ENCODE measurements around the gene WT1. TPM values are rescaled to one million over a fixed set of nuclear protein-coding genes. Genes with fewer than 3 reads are reported as not detected.
A peak's percentile ranks its signal among the peaks of the same experiment; 100 is the strongest.

The WT1 gene
- total RNA-seq, 1 donor from 2014 or later = 122 TPM

GRCh38 chr11:32434356-32435151 lies 785 bp downstream of the WT1 start:
- peak in 1 of 2 experiments; percentile 51 for DNase-seq (ENCODE audit: low spot score in 2 of 2, unreplicated experiment in 2 of 2)
- Mint-ChIP-seq H3K4me3 (peak overlapping the region; percentile 96), H3K36me3 (peaks cover 15% of the 10 kb centered on the region), H3K9me3 (no peaks in the 10 kb centered on the region), H3K27ac (peak overlapping the region; percentile 95), H3K4me1 (peaks cover 70% of the 10 kb centered on the region), H3K27me3 (ENCODE audit: low read depth) (peaks cover 89% of the 10 kb centered on the region)
- TF ChIP-seq, protein P1, sequence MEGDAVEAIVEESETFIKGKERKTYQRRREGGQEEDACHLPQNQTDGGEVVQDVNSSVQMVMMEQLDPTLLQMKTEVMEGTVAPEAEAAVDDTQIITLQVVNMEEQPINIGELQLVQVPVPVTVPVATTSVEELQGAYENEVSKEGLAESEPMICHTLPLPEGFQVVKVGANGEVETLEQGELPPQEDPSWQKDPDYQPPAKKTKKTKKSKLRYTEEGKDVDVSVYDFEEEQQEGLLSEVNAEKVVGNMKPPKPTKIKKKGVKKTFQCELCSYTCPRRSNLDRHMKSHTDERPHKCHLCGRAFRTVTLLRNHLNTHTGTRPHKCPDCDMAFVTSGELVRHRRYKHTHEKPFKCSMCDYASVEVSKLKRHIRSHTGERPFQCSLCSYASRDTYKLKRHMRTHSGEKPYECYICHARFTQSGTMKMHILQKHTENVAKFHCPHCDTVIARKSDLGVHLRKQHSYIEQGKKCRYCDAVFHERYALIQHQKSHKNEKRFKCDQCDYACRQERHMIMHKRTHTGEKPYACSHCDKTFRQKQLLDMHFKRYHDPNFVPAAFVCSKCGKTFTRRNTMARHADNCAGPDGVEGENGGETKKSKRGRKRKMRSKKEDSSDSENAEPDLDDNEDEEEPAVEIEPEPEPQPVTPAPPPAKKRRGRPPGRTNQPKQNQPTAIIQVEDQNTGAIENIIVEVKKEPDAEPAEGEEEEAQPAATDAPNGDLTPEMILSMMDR (IDR thresholded peaks at IDR 0.05; ENCODE audit: unreplicated experiment) = no peak

DNA sequence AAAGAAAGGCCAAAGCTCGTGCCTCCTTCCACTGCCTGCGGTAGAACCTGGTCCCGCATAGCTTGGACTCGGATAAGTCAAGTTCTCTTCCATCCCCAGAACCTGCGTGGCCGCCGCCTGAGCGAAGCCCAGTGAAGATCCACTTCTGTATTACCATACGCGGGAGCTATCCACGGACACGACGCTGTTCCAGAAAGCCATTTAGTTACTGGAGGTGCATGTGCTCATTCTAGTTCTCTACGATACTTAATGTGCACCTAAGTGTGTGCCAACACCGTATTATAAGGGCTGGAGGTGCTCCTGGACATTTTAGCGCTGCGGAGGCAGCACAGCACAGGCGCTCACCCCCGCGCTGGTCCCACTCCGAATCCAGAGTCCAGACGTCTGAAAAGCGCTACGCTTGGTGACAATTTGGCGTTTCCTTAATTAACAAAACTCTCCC lies 1.4 kb downstream of the WT1 start:
- H3K4me3 Mint-ChIP-seq = peak overlapping the region; percentile 96
- peak overlapping the region; percentile 95 for H3K27ac Mint-ChIP-seq
- peaks cover 89% of the 10 kb centered on the region for H3K27me3 Mint-ChIP-seq (ENCODE audit: low read depth)
- no peak for DNase-seq (ENCODE audit: low spot score in 2 of 2, unreplicated experiment in 2 of 2)
- H3K9me3 Mint-ChIP-seq = no peaks in the 10 kb centered on the region
- H3K4me1 Mint-ChIP-seq = peaks cover 72% of the 10 kb centered on the region
- H3K36me3 Mint-ChIP-seq = peaks cover 15% of the 10 kb centered on the region
- TF ChIP-seq, protein P1 (IDR thresholded peaks at IDR 0.05; ENCODE audit: unreplicated experiment) = no peak

GRCh38 chr11:32433101-32433913 lies 2.0 kb downstream of the WT1 start:
- DNase-seq (ENCODE audit: low spot score in 2 of 2, unreplicated experiment in 2 of 2) = no peak
- peak overlapping the region; percentile 96 for H3K4me3 Mint-ChIP-seq
- peaks cover 15% of the 10 kb centered on the region for H3K36me3 Mint-ChIP-seq
- peak overlapping the region; percentile 95 for H3K27ac Mint-ChIP-seq
- peaks cover 89% of the 10 kb centered on the region for H3K27me3 Mint-ChIP-seq (ENCODE audit: low read depth)
- H3K4me1 Mint-ChIP-seq = peaks cover 72% of the 10 kb centered on the region
- H3K9me3 Mint-ChIP-seq = no peaks in the 10 kb centered on the region
- TF ChIP-seq, protein P1 (IDR thresholded peaks at IDR 0.05; ENCODE audit: unreplicated experiment) = no peak

DNA sequence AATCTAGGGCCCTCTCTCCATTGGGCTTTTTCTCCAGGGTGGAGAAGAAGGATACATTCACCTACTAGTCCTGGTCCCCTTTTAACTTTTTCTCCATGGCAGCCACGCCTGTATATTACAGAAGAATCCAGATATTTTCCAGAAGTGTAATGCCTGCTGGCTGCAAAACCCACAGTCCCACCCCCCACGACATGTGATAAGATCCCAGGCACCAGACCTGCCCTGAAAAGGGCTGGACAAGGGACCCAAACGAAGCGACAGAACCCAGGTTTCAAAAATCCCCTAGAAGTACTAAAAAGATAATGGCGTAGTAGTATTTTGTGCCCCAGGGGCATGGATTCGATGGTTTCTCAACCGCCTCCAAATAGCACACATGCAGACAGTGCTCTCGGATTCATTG lies 2.8 kb downstream of the WT1 start:
- Mint-ChIP-seq H3K27ac (peak overlapping the region; percentile 95), H3K9me3 (no peaks in the 10 kb centered on the region), H3K27me3 (ENCODE audit: low read depth) (peaks cover 89% of the 10 kb centered on the region), H3K4me1 (peaks cover 72% of the 10 kb centered on the region), H3K36me3 (peaks cover 15% of the 10 kb centered on the region), H3K4me3 (peak overlapping the region; percentile 96)
- DNase-seq (ENCODE audit: low spot score in 2 of 2, unreplicated experiment in 2 of 2) = no peak
- TF ChIP-seq, protein P1 (IDR thresholded peaks at IDR 0.05; ENCODE audit: unreplicated experiment) = no peak

- Mint-ChIP-seq H3K4me3 (peak overlapping the region; percentile 96), H3K27me3 (ENCODE audit: low read depth) (peaks cover 91% of the 10 kb centered on the region), H3K27ac (peak overlapping the region; percentile 92), H3K36me3 (peaks cover 15% of the 10 kb centered on the region), H3K4me1 (peaks cover 80% of the 10 kb centered on the region), H3K9me3 (no peaks in the 10 kb centered on the region)
- DNase-seq (ENCODE audit: low spot score in 2 of 2, unreplicated experiment in 2 of 2) = peak in 1 of 2 experiments; percentile 49
- TF ChIP-seq, protein P1 (IDR thresholded peaks at IDR 0.05; ENCODE audit: unreplicated experiment) = no peak
Observed at GRCh38 chr11:32430568-32431381, 4.6 kb downstream of the WT1 start.

All from mesothelial cell of epicardium (in vitro differentiated cells).